Suprapubic skin (tissue), 4 donors: ENCODE results near the gene SDR42E2.

Experiments
- CTCF ChIP-seq, 2 donors: fragments of 200-600 bp in 1 of 2; fragments of 450-650 bp in 1 of 2; sonication (generic) in 1 of 2; IDR thresholded peaks; one replicate each; pipeline ENCODE4 v1.5.1; 2016 to 2019; ENCODE audit warnings: antibody characterized with exemption in 2 of 2, mild to moderate bottlenecking in 1 of 2, moderate library complexity in 1 of 2
- EP300 ChIP-seq: sonication (generic); formaldehyde crosslinking; IDR thresholded peaks from one replicate; pipeline ENCODE4 v1.6.1; 2017; ENCODE audit warnings: antibody characterized with exemption
- POLR2A ChIP-seq, 2 donors: fragments of 450-650 bp; IDR thresholded peaks; one replicate each; pipeline ENCODE4 v1.6.1; 2017; ENCODE audit warnings: antibody characterized with exemption in 2 of 2, mild to moderate bottlenecking in 2 of 2, moderate library complexity in 2 of 2
- POLR2AphosphoS5 ChIP-seq, 3 donors: sonication (generic); formaldehyde crosslinking; IDR thresholded peaks; one replicate each; pipeline ENCODE4 v1.6.1; 2017; ENCODE audit warnings: antibody characterized with exemption in 3 of 3

DNA sequence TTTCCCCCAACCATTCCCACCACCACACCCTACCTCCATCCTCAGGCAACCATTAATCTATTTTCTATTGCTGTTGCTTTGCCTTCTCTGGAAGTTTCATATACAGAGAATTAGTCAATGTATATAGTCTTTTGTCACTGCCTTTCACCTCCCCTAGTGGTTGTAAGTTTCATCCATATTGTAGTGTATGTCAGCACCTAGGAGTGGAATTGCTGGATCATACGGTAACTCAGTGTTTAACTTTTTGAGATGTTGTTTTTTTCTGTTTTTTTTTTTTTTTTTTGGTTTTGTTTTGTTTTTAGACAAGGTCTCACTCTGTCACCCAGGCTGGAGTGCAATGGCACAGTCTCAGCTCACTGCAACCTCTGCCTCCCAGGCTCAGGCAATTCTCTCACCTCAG lies 60.7 kb downstream of the SDR42E2 start:
- no peak for TF ChIP-seq CTCF (IDR thresholded peaks at IDR 0.05)
- TF ChIP-seq POLR2A (IDR thresholded peaks at IDR 0.05), result no peak
- TF ChIP-seq EP300, result no peak
- no peak for TF ChIP-seq POLR2AphosphoS5 (IDR thresholded peaks at IDR 0.05)
